Measurements from ENCODE around the gene TEDDM1.

The TEDDM1 gene

DNA sequence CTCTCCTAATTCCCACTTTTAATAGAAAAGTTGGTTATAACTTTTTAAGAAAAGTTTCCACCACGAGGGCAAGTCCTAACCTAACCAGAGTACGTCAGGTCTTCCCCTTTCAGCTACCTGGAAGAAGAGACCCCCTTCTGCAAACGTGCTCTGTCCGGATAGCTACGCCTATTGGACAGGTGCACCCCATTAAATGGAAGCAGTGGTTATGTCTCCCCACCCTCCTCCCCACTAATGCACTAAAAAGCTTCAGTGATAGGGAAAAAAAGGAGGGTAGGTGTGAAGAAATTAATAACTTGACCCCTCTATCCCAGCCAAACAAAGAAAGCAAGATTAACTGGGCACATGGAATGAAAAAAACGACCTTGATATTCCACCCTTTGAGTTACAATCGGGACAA, 16.5 kb downstream of the TEDDM1 start:
- TF ChIP-seq, protein P1, sequence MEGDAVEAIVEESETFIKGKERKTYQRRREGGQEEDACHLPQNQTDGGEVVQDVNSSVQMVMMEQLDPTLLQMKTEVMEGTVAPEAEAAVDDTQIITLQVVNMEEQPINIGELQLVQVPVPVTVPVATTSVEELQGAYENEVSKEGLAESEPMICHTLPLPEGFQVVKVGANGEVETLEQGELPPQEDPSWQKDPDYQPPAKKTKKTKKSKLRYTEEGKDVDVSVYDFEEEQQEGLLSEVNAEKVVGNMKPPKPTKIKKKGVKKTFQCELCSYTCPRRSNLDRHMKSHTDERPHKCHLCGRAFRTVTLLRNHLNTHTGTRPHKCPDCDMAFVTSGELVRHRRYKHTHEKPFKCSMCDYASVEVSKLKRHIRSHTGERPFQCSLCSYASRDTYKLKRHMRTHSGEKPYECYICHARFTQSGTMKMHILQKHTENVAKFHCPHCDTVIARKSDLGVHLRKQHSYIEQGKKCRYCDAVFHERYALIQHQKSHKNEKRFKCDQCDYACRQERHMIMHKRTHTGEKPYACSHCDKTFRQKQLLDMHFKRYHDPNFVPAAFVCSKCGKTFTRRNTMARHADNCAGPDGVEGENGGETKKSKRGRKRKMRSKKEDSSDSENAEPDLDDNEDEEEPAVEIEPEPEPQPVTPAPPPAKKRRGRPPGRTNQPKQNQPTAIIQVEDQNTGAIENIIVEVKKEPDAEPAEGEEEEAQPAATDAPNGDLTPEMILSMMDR (IDR thresholded peaks at IDR 0.05), result no peak

DNA sequence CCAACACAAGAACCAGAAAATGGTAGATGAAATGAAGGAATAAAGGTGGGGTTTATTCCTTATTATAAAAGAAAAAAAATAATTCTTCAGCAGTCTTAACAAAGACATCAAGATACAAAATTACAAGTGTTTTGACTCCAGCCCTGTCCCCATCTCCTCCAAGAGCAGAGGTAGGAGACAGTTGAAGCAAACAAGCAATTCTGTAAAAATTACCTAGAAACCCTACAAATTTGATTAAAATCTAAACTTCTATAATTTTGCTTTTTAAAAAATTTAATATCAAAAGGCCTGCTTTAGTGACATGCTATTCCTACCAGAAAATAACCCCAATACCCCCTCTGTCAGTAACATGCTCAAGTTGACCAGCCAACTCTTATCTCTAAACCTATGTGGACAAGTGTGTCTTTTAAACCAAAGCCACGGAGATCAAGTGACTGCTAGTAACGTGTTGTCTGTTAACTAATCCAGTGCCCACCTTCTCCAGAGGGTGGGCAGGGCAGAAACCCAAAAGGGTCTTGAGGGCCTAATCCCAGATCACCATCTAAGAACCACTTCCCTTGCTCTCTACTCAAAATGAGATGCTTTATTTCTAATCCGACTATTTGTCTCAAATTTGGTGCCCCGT, 17.3 kb downstream of the TEDDM1 start:
- TF ChIP-seq, protein P1 (IDR thresholded peaks at IDR 0.05), result no peak

DNA sequence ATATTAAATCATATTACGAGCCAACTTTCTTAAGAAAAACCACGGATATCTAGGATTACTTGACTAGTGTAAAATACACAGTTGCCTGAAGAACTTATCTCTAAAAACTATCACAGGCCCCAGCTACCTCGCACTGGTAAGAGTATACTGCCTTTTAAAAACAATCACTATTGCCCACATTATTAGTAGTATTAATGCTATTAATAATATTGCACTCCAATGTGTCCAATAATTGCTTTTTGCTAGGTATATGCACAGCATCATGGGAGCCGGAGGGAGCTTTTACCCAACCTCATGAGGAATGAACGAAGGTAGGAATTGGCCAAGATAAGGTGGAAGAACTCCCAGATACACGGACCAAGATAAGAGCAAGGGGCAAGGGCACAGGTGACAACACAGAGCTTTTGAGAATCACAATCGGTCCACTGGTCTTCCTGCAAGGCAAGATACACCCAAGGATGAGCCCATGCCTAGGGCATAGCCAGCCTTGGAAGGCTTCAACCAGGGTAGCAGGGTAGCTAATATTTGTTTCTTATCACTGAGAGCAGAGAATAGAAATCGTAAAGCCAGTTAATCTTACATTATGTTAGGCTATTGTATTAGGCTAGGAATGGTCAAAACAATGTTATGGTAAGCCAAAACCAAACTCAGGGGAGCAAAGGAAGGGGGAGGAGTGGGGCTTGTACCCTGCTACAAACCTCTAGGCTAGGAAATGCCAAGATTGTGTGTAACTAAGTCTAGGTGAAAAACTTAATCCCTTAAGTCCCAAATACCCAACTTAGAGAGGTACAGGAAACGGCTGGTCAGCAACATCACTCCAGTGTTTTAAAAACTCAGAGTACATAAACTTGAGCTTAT, 18.3 kb downstream of the TEDDM1 start:
- TF ChIP-seq, protein P1 (IDR thresholded peaks at IDR 0.05), result no peak

GRCh38 chr1:182380199-182380598, 20.3 kb downstream of the TEDDM1 start:
- TF ChIP-seq, protein P1 (IDR thresholded peaks at IDR 0.05), result no peak

DNA sequence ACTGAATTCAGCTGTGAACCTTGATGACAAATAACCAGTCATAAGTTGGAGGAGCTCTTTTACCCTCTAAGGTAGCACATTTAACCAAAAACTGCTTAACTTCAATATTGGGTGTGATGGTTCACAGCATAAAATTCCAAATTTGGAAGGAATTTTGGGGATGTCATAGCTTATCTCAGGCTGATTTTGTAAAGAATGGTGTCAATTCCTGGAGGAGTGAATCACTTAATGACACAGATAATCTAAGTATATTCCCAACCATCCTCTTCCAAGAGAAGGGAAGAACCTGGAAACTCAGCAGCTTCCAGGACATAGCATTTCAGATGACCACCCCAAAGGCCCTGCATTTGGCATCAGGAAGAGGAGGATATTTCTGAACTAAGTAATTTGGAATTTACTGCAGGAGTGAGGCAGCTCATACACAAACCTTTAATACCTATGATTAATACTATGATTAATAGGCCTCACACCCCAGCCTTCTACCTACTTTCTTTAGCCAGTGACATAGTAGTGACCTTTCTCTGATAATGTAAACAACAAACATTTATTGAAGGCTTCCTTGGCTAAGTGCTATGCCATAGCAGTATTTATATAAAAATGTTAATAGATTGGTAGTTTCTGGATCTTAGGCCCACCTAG, 23.4 kb downstream of the TEDDM1 start:
- TF ChIP-seq, protein P1 (IDR thresholded peaks at IDR 0.05), result no peak

GRCh38 chr1:182374101-182374834, 26.2 kb downstream of the TEDDM1 start:
- TF ChIP-seq, protein P1 (IDR thresholded peaks at IDR 0.05), result no peak

GRCh38 chr1:182370532-182370931, 29.9 kb downstream of the TEDDM1 start:
- TF ChIP-seq, protein P1 (IDR thresholded peaks at IDR 0.05), result no peak

All from LNCAP (cell line).